ENCODE measurements around the gene DAB2.

- TF ChIP-seq, protein P1, sequence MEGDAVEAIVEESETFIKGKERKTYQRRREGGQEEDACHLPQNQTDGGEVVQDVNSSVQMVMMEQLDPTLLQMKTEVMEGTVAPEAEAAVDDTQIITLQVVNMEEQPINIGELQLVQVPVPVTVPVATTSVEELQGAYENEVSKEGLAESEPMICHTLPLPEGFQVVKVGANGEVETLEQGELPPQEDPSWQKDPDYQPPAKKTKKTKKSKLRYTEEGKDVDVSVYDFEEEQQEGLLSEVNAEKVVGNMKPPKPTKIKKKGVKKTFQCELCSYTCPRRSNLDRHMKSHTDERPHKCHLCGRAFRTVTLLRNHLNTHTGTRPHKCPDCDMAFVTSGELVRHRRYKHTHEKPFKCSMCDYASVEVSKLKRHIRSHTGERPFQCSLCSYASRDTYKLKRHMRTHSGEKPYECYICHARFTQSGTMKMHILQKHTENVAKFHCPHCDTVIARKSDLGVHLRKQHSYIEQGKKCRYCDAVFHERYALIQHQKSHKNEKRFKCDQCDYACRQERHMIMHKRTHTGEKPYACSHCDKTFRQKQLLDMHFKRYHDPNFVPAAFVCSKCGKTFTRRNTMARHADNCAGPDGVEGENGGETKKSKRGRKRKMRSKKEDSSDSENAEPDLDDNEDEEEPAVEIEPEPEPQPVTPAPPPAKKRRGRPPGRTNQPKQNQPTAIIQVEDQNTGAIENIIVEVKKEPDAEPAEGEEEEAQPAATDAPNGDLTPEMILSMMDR (IDR thresholded peaks at IDR 0.05) = no peak
- no peak for TF ChIP-seq EP300 (IDR thresholded peaks at IDR 0.05)
- no peak for TF ChIP-seq POLR2A (IDR thresholded peaks at IDR 0.05)
These were observed 2.0 kb downstream of the DAB2 start for GRCh38 chr5:39422728-39423285.

All from gastroesophageal sphincter (tissue), 3 donors.